B cell (primary cell): ENCODE results near the gene HAUS3. TPM values are rescaled to one million over a fixed set of nuclear protein-coding genes. Genes with fewer than 3 reads are reported as not detected.

Source experiments
- ATAC-seq: fragments of 200-7000 bp; cut with Tn5 transposase; one replicate; pipeline ENCODE4 v1.10.0; 2021; ENCODE audit warnings: low read depth, mild to moderate bottlenecking, moderate number of reproducible peaks, moderate library complexity
- CTCF ChIA-PET: fragments of 350-600 bp; sonication (Branson Sonifier 250); formaldehyde crosslinking; loops from one replicate; lab custom pipeline; 2021; ENCODE audit warnings: antibody characterized with exemption, inconsistent platforms; lab: Charles Lee
- POLR2A ChIA-PET: fragments of 350-600 bp; sonication (Branson Sonifier 250); formaldehyde crosslinking; loops from one replicate; lab custom pipeline; 2021; ENCODE audit warnings: antibody characterized with exemption; lab: Charles Lee
- DNase-seq: peaks from one replicate; pipeline ENCODE4 v3.0.0; 2013
- H2AFZ ChIP-seq: 2 replicates; pipeline ENCODE4 v1.6.1; 2012; ENCODE audit warnings: mild to moderate bottlenecking, low read depth, low read length; ENCODE audit not compliant: insufficient read depth, poor library complexity, severe bottlenecking
- H3K27ac ChIP-seq, 2 donors: 1 replicate in 1 of 2; 2 replicates in 1 of 2; pipeline ENCODE4 v1.5.1; 2012 to 2013; ENCODE audit warnings: low read length in 2 of 2, mild to moderate bottlenecking in 2 of 2, moderate library complexity in 1 of 2
- H3K27me3 ChIP-seq, 4 experiments: fragments of 200-600 bp in 1 of 4; sonication (generic) in 1 of 4; replicated peaks in 1 of 4; 1 replicate in 2 of 4; 2 replicates in 2 of 4; pipeline versions ENCODE4 v1.6.1 to v1.7.0; 2013 to 2016; ENCODE audit warnings: low read length in 3 of 4, mild to moderate bottlenecking in 2 of 4, mixed read lengths in 1 of 4, moderate library complexity in 1 of 4; ENCODE audit not compliant: insufficient read depth in 4 of 4, control insufficient read depth in 3 of 4; ENCODE audit errors: control extremely low read depth in 1 of 4
- H3K36me3 ChIP-seq, 2 experiments: replicated peaks in 1 of 2; 1 replicate in 1 of 2; 2 replicates in 1 of 2; pipeline versions ENCODE4 v1.6.1 to v1.7.1; 2013; ENCODE audit warnings: low read length in 1 of 2; ENCODE audit not compliant: insufficient read depth in 2 of 2, control insufficient read depth in 1 of 2; ENCODE audit errors: control extremely low read depth in 1 of 2, extremely low read depth in 1 of 2
- H3K4me1 ChIP-seq, 2 donors: fragments of 200-600 bp in 1 of 2; sonication (generic) in 1 of 2; 1 replicate in 1 of 2; 2 replicates in 1 of 2; pipeline versions ENCODE4 v1.5.1 to v1.6.1; 2013 to 2017; ENCODE audit warnings: low read length in 2 of 2; ENCODE audit not compliant: control insufficient read depth in 2 of 2, insufficient read depth in 2 of 2
- H3K4me2 ChIP-seq: replicated peaks from 2 replicates; pipeline ENCODE3; 2012; ENCODE audit warnings: mild to moderate bottlenecking, low read depth, low read length; ENCODE audit not compliant: poor library complexity, severe bottlenecking
- H3K4me3 ChIP-seq, 5 experiments: fragments of 200-600 bp in 1 of 5; sonication (generic) in 1 of 5; 1 replicate in 3 of 5; 2 replicates in 2 of 5; pipeline versions ENCODE4 v1.5.1 to v1.7.0; 2011 to 2016; ENCODE audit warnings: low read length in 4 of 5, mild to moderate bottlenecking in 4 of 5, low read depth in 2 of 5, control low read depth in 1 of 5, moderate library complexity in 1 of 5; ENCODE audit not compliant: insufficient read depth in 1 of 5; ENCODE audit errors: control extremely low read depth in 1 of 5, extremely low read depth in 1 of 5
- H3K79me2 ChIP-seq: fragments of 200-600 bp; sonication (generic); one replicate; pipeline ENCODE4 v1.6.0; 2016; ENCODE audit warnings: low read length; ENCODE audit not compliant: control insufficient read depth, insufficient read depth
- H3K9ac ChIP-seq: fragments of 200-600 bp; sonication (generic); 2 replicates; pipeline ENCODE4 v1.6.1; 2017; ENCODE audit warnings: mild to moderate bottlenecking, low read length, moderate library complexity
- H3K9me3 ChIP-seq, 3 donors: one replicate each; pipeline versions ENCODE4 v1.6.1 to v1.7.1; 2013; ENCODE audit warnings: low read length in 2 of 3; ENCODE audit not compliant: control insufficient read depth in 2 of 3, insufficient read depth in 1 of 3; ENCODE audit errors: control extremely low read depth in 1 of 3
- H4K20me1 ChIP-seq: 2 replicates; pipeline ENCODE4 v1.6.0; 2012; ENCODE audit warnings: mild to moderate bottlenecking, low read length; ENCODE audit not compliant: insufficient read depth, control insufficient read depth, poor library complexity, severe bottlenecking
- H3K27ac Mint-ChIP-seq: one replicate; pipeline ENCODE4 v1.8.0; 2021; ENCODE audit warnings: mixed read lengths
- H3K27me3 Mint-ChIP-seq: one replicate; pipeline ENCODE4 v1.8.0; 2021; ENCODE audit warnings: mixed read lengths
- H3K4me1 Mint-ChIP-seq: one replicate; pipeline ENCODE4 v1.8.0; 2021; ENCODE audit warnings: mixed read lengths
- H3K4me3 Mint-ChIP-seq: one replicate; pipeline ENCODE4 v1.8.0; 2021; ENCODE audit warnings: mixed read lengths
- H3K9me3 Mint-ChIP-seq: one replicate; pipeline ENCODE4 v1.8.0; 2022; ENCODE audit warnings: mixed read lengths; ENCODE audit not compliant: insufficient read depth
- CTCF ChIP-seq: fragments of 200-600 bp; IDR thresholded peaks from one replicate; pipeline ENCODE4 v1.8.0; 2022; ENCODE audit warnings: antibody characterized with exemption, mild to moderate bottlenecking
- EZH2 ChIP-seq: IDR thresholded peaks from 2 replicates; pipeline ENCODE4 v1.6.1; 2012; ENCODE audit warnings: borderline replicate concordance, low read depth, mild to moderate bottlenecking, moderate library complexity, low read length; ENCODE audit not compliant: insufficient read depth, poor library complexity, severe bottlenecking
- WGBS: methylation state at CpG from one replicate; pipeline ENCODE4 v1.1.5; 2013; ENCODE audit warnings: missing lambda C conversion rate; ENCODE audit not compliant: insufficient coverage; 5-methylcytosine and 5-hydroxymethylcytosine counted together
- intact Hi-C: fragments of 100-400 bp; cut with micrococcal nuclease; formaldehyde crosslinking; loops from one replicate; pipeline ENCODE4 v1.10.0; 2022
- polyA plus RNA-seq: library from polyadenylated mRNA; depleted of rRNA; stranded (reverse); fragments of >200 nt; gene quantifications from 2 replicates; pipeline ENCODE4 v1.2.3, GENCODE V29; 2012
- total RNA-seq, 2 donors: library from RNA; stranded (reverse); fragments of 120-200 nt in 1 of 2; gene quantifications; 1 replicate in 1 of 2; 2 replicates in 1 of 2; pipeline versions ENCODE4 v1.2.3 to v1.2.4, GENCODE V29; 2013 to 2022

Gene HAUS3
- total and polyA plus RNA-seq, 2 donors (not counting 1 experiment from before 2014, with no cell fraction given): 8.2 to 26.5 TPM

GRCh38 chr4:2248044-2248780, 6.3 kb upstream of the HAUS3 start:
- Mint-ChIP-seq H3K27me3 (no peaks in the 10 kb centered on the region), H3K4me3 (no peak overlapping the region), H3K9me3 (no peaks in the 10 kb centered on the region), H3K27ac (no peak overlapping the region), H3K4me1 (peaks cover 10% of the 10 kb centered on the region)
- H3K27ac ChIP-seq: no peak overlapping the region
- peaks cover 8% of the 10 kb centered on the region in 2 donors for H3K4me1 ChIP-seq
- POLR2A ChIA-PET: no interaction called here
- TF ChIP-seq EZH2: no peak
- intact Hi-C loops: loop anchor here (10.0 kb wide), 1 partner anchor 243 kb away; the partner anchor contains the start of gene NELFA
- H3K9me3 ChIP-seq: no peaks in the 10 kb centered on the region
- no peak overlapping the region for H3K9ac ChIP-seq
- 88% methylated on average over 21 of the region's 21 CpGs for WGBS
- no peaks in the 10 kb centered on the region for H3K27me3 ChIP-seq
- ATAC-seq (no peak), DNase-seq (peak; percentile 5)
- no peak overlapping the region for H3K4me3 ChIP-seq
- no peak overlapping the region for H2AFZ ChIP-seq
- H3K79me2 ChIP-seq: no peaks in the 10 kb centered on the region
- CTCF ChIA-PET: interaction anchor here (0.5 to 0.8 kb wide), 2 partner anchors 171 to 304 kb away, joined by 3 to 4 read pairs; partner anchors contain the start of genes CFAP99 and ZFYVE28
- H3K36me3 ChIP-seq: peaks cover 0 to 43% of the 10 kb centered on the region in 2 experiments
- no peak overlapping the region for H3K4me2 ChIP-seq
- H4K20me1 ChIP-seq: peaks cover 30% of the 10 kb centered on the region

GRCh38 chr4:2247128-2248043, 5.5 kb upstream of the HAUS3 start:
- POLR2A ChIA-PET: no interaction called here

More at GRCh38 chr4:2247128-2248043, 5.5 kb upstream of the HAUS3 start:
- Histone ChIP-seq H3K9ac (no peak overlapping the region), H3K27me3 (no peaks in the 10 kb centered on the region), H3K27ac (no peak overlapping the region), H3K4me2 (no peak overlapping the region), H3K4me1 (peaks cover 8 to 9% of the 10 kb centered on the region in 2 donors), H2AFZ (no peak overlapping the region), H3K4me3 (no peak overlapping the region), H3K36me3 (peaks cover 0 to 36% of the 10 kb centered on the region in 2 experiments), H3K79me2 (no peaks in the 10 kb centered on the region), H4K20me1 (peaks cover 24% of the 10 kb centered on the region), H3K9me3 (no peaks in the 10 kb centered on the region)
- DNase-seq (peak; percentile 17), ATAC-seq (no peak)
- H3K27me3 Mint-ChIP-seq: no peaks in the 10 kb centered on the region
- TF ChIP-seq EZH2: no peak
- no peak for TF ChIP-seq CTCF
- no peaks in the 10 kb centered on the region for H3K9me3 Mint-ChIP-seq
- intact Hi-C loops: loop anchor here (10.0 kb wide), 1 partner anchor 243 kb away; the partner anchor contains the start of gene NELFA
- CTCF ChIA-PET: interaction anchor here (0.5 kb wide), 1 partner anchor 305 kb away, joined by 4 read pairs; no protein-coding TSS in a partner anchor
- H3K4me3 Mint-ChIP-seq: no peak overlapping the region
- peaks cover 15% of the 10 kb centered on the region for H3K4me1 Mint-ChIP-seq
- H3K27ac Mint-ChIP-seq: no peak overlapping the region
- 94% methylated on average over 35 of the region's 42 CpGs for WGBS
